Fibroblast of lung (primary cell): Measurements from ENCODE around the gene DPYD.

ENCODE experiments used
- EZH2 ChIP-seq: IDR thresholded peaks from 2 replicates; pipeline ENCODE4 v1.5.1; 2012; ENCODE audit warnings: low read length, control low read depth, mild to moderate bottlenecking; ENCODE audit errors: missing control alignments
- TF ChIP-seq, protein P1 (sequence below), 2 donors: IDR thresholded peaks in 1 of 2; conservative IDR thresholded peaks in 1 of 2; 1 replicate in 1 of 2; 2 replicates in 1 of 2; pipeline ENCODE4 v1.5.1; 2011 to 2012; ENCODE audit warnings: low read length in 2 of 2, control low read depth in 1 of 2, inconsistent platforms in 1 of 2, low read depth in 1 of 2, mild to moderate bottlenecking in 1 of 2

DNA sequence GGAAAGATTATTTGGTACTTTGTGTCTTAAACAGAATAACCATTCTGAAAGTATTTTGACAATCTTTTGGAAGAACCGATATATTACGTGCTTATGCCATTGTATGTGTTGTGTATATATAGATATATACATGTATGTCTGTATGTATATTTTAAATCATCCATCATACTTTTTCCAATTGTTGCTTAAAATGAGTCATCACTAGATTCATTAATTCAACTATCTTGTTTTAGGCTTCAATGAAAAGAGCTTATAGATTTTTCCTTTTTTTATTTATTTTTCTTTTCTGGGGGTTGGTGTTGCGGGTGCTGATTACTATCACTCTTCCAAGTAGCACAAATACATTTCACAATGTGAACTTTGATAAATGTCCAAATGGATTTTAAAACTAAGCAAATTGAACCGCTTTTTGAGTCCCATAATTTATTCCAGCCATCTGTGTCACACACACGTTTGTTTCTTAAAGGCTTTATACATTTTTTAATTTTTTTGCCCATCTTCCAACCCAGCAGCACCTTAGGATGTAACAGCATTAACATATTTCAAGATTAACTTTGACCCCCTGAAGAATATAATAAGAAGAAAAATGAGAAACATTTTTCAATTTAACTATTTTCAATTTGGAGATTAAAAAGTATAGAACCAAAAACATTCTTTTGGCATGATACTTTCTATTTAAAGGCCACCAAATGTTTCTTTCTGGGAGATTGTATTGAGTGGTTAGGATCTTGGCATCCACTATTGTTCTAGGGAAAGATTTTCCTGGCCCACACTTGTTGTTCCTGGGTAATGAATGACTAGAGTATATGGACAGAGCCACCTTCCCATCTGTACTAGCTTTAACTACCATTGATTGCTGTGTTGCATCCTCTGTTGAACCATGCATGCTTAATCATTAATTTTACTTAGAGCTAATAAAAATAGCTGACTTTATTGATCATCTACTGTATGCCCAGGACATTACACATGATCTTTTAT is 9.3 kb upstream of the DPYD start:
- no peak for TF ChIP-seq EZH2
- TF ChIP-seq, protein P1, sequence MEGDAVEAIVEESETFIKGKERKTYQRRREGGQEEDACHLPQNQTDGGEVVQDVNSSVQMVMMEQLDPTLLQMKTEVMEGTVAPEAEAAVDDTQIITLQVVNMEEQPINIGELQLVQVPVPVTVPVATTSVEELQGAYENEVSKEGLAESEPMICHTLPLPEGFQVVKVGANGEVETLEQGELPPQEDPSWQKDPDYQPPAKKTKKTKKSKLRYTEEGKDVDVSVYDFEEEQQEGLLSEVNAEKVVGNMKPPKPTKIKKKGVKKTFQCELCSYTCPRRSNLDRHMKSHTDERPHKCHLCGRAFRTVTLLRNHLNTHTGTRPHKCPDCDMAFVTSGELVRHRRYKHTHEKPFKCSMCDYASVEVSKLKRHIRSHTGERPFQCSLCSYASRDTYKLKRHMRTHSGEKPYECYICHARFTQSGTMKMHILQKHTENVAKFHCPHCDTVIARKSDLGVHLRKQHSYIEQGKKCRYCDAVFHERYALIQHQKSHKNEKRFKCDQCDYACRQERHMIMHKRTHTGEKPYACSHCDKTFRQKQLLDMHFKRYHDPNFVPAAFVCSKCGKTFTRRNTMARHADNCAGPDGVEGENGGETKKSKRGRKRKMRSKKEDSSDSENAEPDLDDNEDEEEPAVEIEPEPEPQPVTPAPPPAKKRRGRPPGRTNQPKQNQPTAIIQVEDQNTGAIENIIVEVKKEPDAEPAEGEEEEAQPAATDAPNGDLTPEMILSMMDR (conservative IDR thresholded peaks at IDR 0.05 in 1 of 2, IDR thresholded peaks at IDR 0.05 in 1 of 2; ENCODE audit: low read depth in 1 of 2, low read length in 2 of 2): no peak
